MM.1S (cell line): Measurements from ENCODE around the gene SYNDIG1.

ENCODE experiments used
- DNase-seq: peaks from one replicate; pipeline ENCODE4 v3.0.0-alpha.2; 2015
- H2AFZ ChIP-seq: fragments of 300-600 bp; sonication (generic); 2 replicates; pipeline ENCODE4 v1.6.0; 2016; ENCODE audit warnings: antibody characterized with exemption, low read length
- H3F3A ChIP-seq: fragments of 300-600 bp; sonication (generic); 2 replicates; pipeline ENCODE4 v1.6.1; 2016; ENCODE audit warnings: mild to moderate bottlenecking, antibody characterized with exemption, low read length, moderate library complexity, mixed read lengths; ENCODE audit not compliant: insufficient read depth
- H3K27ac ChIP-seq: fragments of 300-600 bp; sonication (generic); 2 replicates; pipeline ENCODE4 v1.5.1; 2016; ENCODE audit warnings: mild to moderate bottlenecking, low read length
- H3K27me3 ChIP-seq: fragments of 300-600 bp; sonication (generic); replicated peaks from 2 replicates; pipeline ENCODE4 v1.6.0; 2016; ENCODE audit warnings: low read length; ENCODE audit not compliant: insufficient read depth
- H3K36me3 ChIP-seq: fragments of 300-600 bp; sonication (generic); replicated peaks from 2 replicates; pipeline ENCODE4 v1.6.1; 2016; ENCODE audit warnings: mild to moderate bottlenecking, low read length, mixed read lengths; ENCODE audit not compliant: insufficient read depth
- H3K4me1 ChIP-seq: fragments of 300-600 bp; sonication (generic); 2 replicates; pipeline ENCODE4 v1.6.1; 2016; ENCODE audit warnings: low read length, mixed read lengths
- H3K4me2 ChIP-seq: fragments of 300-600 bp; sonication (generic); 2 replicates; pipeline ENCODE4 v1.6.0; 2016; ENCODE audit warnings: low read depth, low read length
- H3K4me3 ChIP-seq: fragments of 300-600 bp; sonication (generic); 2 replicates; pipeline ENCODE4 v1.5.1; 2016; ENCODE audit warnings: low read length, mixed read lengths
- H3K79me2 ChIP-seq: fragments of 300-600 bp; sonication (generic); 2 replicates; pipeline ENCODE4 v1.6.1; 2016; ENCODE audit warnings: mixed run types, low read length, mixed read lengths
- H3K9ac ChIP-seq: fragments of 300-600 bp; sonication (generic); 2 replicates; pipeline ENCODE4 v1.6.1; 2016; ENCODE audit warnings: low read length, mixed read lengths
- H3K9me2 ChIP-seq: fragments of 300-600 bp; sonication (generic); replicated peaks from 2 replicates; pipeline ENCODE4 v1.6.1; 2016; ENCODE audit warnings: mild to moderate bottlenecking, low read length, mixed read lengths; ENCODE audit not compliant: insufficient read depth
- H3K9me3 ChIP-seq: fragments of 300-600 bp; sonication (generic); replicated peaks from 2 replicates; pipeline ENCODE4 v1.6.1; 2016; ENCODE audit warnings: mild to moderate bottlenecking, low read length, mixed read lengths; ENCODE audit not compliant: insufficient read depth
- H4K20me1 ChIP-seq: fragments of 300-600 bp; sonication (generic); 2 replicates; pipeline ENCODE4 v1.6.1; 2016; ENCODE audit warnings: mild to moderate bottlenecking, low read length, moderate library complexity, mixed read lengths; ENCODE audit not compliant: insufficient read depth
- CTCF ChIP-seq: fragments of 300-600 bp; sonication (generic); IDR thresholded peaks from 2 replicates; pipeline ENCODE4 v1.5.1; 2016; ENCODE audit warnings: antibody characterized with exemption, low read length, mixed read lengths
- EZH2 ChIP-seq: fragments of 300-600 bp; sonication (generic); optimal IDR thresholded peaks from 2 replicates; pipeline ENCODE3; 2017; ENCODE audit warnings: low read depth, mild to moderate bottlenecking, antibody characterized with exemption, low read length, mixed read lengths
- EZH2phosphoT487 ChIP-seq: fragments of 300-600 bp; sonication (generic); IDR thresholded peaks from 2 replicates; pipeline ENCODE4 v1.6.1; 2018; ENCODE audit warnings: antibody characterized with exemption, low read length

Gene SYNDIG1

GRCh38 chr20:24589815-24590177 is 120.4 kb downstream of the SYNDIG1 start:
- no peaks in the 10 kb centered on the region for H3K9me3 ChIP-seq
- no peak for DNase-seq
- no peaks in the 10 kb centered on the region for H3F3A ChIP-seq
- H3K79me2 ChIP-seq = no peaks in the 10 kb centered on the region
- H2AFZ ChIP-seq = no peak overlapping the region
- no peak overlapping the region for H3K4me2 ChIP-seq
- TF ChIP-seq EZH2 (no peak), EZH2phosphoT487 (no peak), CTCF (no peak)
- no peak overlapping the region for H3K9ac ChIP-seq
- no peaks in the 10 kb centered on the region for H4K20me1 ChIP-seq
- no peaks in the 10 kb centered on the region for H3K9me2 ChIP-seq
- H3K4me3 ChIP-seq = no peak overlapping the region
- no peak overlapping the region for H3K27ac ChIP-seq
- no peaks in the 10 kb centered on the region for H3K36me3 ChIP-seq
- no peaks in the 10 kb centered on the region for H3K27me3 ChIP-seq
- no peaks in the 10 kb centered on the region for H3K4me1 ChIP-seq

GRCh38 chr20:24590178-24590982 is 121.0 kb downstream of the SYNDIG1 start:
- no peaks in the 10 kb centered on the region for H3K27me3 ChIP-seq
- no peaks in the 10 kb centered on the region for H3K36me3 ChIP-seq
- H3K4me2 ChIP-seq = no peak overlapping the region
- H4K20me1 ChIP-seq = no peaks in the 10 kb centered on the region
- no peak overlapping the region for H3K9ac ChIP-seq
- H3K27ac ChIP-seq = no peak overlapping the region
- H2AFZ ChIP-seq = no peak overlapping the region
- no peaks in the 10 kb centered on the region for H3K9me3 ChIP-seq
- no peak for DNase-seq
- TF ChIP-seq CTCF = no peak
- TF ChIP-seq EZH2phosphoT487 = no peak
- no peak for TF ChIP-seq EZH2
- H3K4me3 ChIP-seq = no peak overlapping the region
- no peaks in the 10 kb centered on the region for H3F3A ChIP-seq
- no peaks in the 10 kb centered on the region for H3K9me2 ChIP-seq
- no peaks in the 10 kb centered on the region for H3K4me1 ChIP-seq
- H3K79me2 ChIP-seq = 0 out of 2 replicates have a peak, but pooled peaks cover 3% of the 10 kb centered on the region

- no peak for DNase-seq
- H4K20me1 ChIP-seq = no peaks in the 10 kb centered on the region
Measured at GRCh38 chr20:24597051-24597450, 127.6 kb downstream of the SYNDIG1 start.

More at GRCh38 chr20:24597051-24597450, 127.6 kb downstream of the SYNDIG1 start:
- Histone ChIP-seq H3K4me1 (no peaks in the 10 kb centered on the region), H3K27ac (no peak overlapping the region), H3K27me3 (no peaks in the 10 kb centered on the region), H3K36me3 (0 out of 2 replicates have a peak, but pooled peaks cover 4% of the 10 kb centered on the region), H2AFZ (no peak overlapping the region), H3F3A (no peaks in the 10 kb centered on the region), H3K4me3 (no peak overlapping the region), H3K79me2 (0 out of 2 replicates have a peak, but pooled peaks cover 5% of the 10 kb centered on the region), H3K9ac (no peak overlapping the region), H3K9me2 (no peaks in the 10 kb centered on the region), H3K4me2 (no peak overlapping the region), H3K9me3 (no peaks in the 10 kb centered on the region)
- TF ChIP-seq CTCF (no peak), EZH2phosphoT487 (no peak), EZH2 (no peak)
